ENCODE data around the gene ZSCAN5A. TPM values are rescaled to one million over a fixed set of nuclear protein-coding genes. Genes with fewer than 3 reads are reported as not detected.
A peak's percentile ranks its signal among the peaks of the same experiment; 100 is the strongest.

The ZSCAN5A gene
- total and polyA plus RNA-seq, 9 of the 15 experiments (the other 6 are each of a cell fraction or from before 2014, with no cell fraction given) = 5.8 to 15.3 (median 11.8) TPM

- TF ChIP-seq CUX1 (CRISPR knock-in tag; IDR thresholded peaks at IDR 0.05) (peak; percentile 72; the same call in 1 of the 2 replicates), ZNF707 (CRISPR knock-in tag; conservative IDR thresholded peaks at IDR 0.05) (peak; percentile 55; the same call in 1 of the 2 replicates), ATF3 (IDR thresholded peaks at IDR 0.05) (no peak), ATF3 (CRISPR knock-in tag; conservative IDR thresholded peaks at IDR 0.05) (no peak), HNRNPL (IDR thresholded peaks at IDR 0.05; ENCODE audit: low read depth, low read length) (no peak), ZNF589 (CRISPR knock-in tag; IDR thresholded peaks at IDR 0.05; ENCODE audit: low read depth) (peak; percentile 85), IFI16 (CRISPR knock-in tag; IDR thresholded peaks at IDR 0.05) (no peak; the same call in 1 of the 2 replicates), ZNF398 (CRISPR knock-in tag; IDR thresholded peaks at IDR 0.05) (no peak), ZBTB17 (CRISPR knock-in tag; IDR thresholded peaks at IDR 0.05) (0 out of 2 replicates have a peak, but pooled peaks have one; percentile 78), RB1 (IDR thresholded peaks at IDR 0.05; ENCODE audit: low read depth) (peak; percentile 73), PTTG1 (tag; IDR thresholded peaks at IDR 0.05; ENCODE audit: low read depth) (no peak), CHAMP1 (IDR thresholded peaks at IDR 0.05) (peak; percentile 63; the same call in 1 of the 2 replicates), CGGBP1 (CRISPR knock-in tag; IDR thresholded peaks at IDR 0.05) (no peak), MCM3 (IDR thresholded peaks at IDR 0.05) (no peak), RNF2 (IDR thresholded peaks at IDR 0.05) (0 out of 2 replicates have a peak, but pooled peaks have one; percentile 24)
Measured at GRCh38 chr19:56252699-56253422, 61.8 kb downstream of the ZSCAN5A start (continued).

Measured in K562 (cell line).